GM06990 (cell line): ENCODE data around the gene GATAD2B.

ENCODE experiments used
- DNase-seq: peaks from one replicate; pipeline ENCODE4 v3.0.0-alpha.2; 2011; ENCODE audit not compliant: insufficient read length; ENCODE audit errors: extremely low read depth
- H3K27me3 ChIP-seq: replicated peaks from 2 replicates; pipeline ENCODE4 v1.6.0; 2011; ENCODE audit warnings: low read length; ENCODE audit not compliant: control insufficient read depth, insufficient read depth
- H3K36me3 ChIP-seq: 2 replicates; pipeline ENCODE4 v1.5.1; 2011; ENCODE audit warnings: low read length; ENCODE audit not compliant: control insufficient read depth, insufficient read depth
- H3K4me3 ChIP-seq: replicated peaks from 2 replicates; pipeline ENCODE4 v1.5.1; 2011; ENCODE audit warnings: low read depth, mild to moderate bottlenecking, control low read depth, low read length
- TF ChIP-seq, protein P1 (sequence below): IDR thresholded peaks from 2 replicates; pipeline ENCODE4 v1.5.1; 2011; ENCODE audit warnings: low read length, control low read depth, mild to moderate bottlenecking, inconsistent platforms; ENCODE audit not compliant: insufficient read depth, poor library complexity, severe bottlenecking

The GATAD2B gene

DNA sequence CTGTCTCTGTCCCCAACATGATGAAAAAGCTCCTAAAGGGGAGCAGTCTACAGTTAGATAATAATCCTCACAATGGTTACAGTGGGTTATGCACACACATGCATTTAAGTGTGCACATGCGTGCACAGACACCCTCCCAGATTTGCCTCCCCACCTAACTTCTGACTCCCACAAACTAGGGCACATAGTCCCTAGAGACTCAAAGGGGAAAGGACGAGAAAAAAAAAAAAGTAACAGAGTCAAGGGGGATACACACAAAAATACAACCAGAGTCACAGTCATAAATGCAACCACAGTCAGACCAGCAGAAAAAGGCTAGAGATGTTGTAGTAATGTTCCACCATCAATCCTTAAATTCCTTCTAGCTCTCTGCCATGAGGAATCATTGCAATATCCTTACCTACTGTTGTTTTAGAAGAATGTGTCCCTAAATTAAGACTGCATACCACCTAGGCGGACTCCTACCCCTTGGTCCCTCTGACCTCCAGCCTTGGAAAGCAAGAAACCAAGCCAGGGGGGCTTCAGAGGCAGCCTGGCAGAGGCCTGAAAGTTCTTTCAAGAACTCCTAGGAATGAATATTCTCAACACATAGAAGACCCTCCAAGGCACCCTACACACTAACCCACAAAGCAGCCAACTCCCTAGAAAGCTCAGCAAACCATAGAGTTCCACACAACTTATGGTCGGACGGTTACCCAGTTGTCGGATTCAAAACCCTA lies 34.4 kb upstream of the GATAD2B start:
- H3K36me3 ChIP-seq = peaks cover 27% of the 10 kb centered on the region

DNA sequence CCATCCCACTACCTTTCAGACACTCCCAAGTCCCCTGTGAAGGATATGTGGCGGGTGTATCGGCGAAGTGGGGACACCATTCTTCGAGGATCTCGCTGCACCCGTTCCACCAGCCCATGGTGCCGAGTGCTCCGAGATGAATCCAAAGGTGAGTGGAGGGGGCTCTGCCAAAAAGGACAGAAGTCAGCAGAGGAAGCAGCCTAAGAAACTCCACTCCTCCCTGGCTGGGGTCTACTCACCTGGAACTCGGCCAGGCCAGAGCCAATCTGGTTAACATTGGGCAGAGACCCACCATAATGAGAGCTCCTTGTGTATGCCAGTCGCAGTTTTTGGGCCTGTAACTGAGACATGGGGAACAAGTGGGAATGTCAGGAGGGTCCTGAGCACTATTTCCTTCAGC lies 32.1 kb upstream of the GATAD2B start:
- H3K4me3 ChIP-seq = no peak overlapping the region
- TF ChIP-seq, protein P1, sequence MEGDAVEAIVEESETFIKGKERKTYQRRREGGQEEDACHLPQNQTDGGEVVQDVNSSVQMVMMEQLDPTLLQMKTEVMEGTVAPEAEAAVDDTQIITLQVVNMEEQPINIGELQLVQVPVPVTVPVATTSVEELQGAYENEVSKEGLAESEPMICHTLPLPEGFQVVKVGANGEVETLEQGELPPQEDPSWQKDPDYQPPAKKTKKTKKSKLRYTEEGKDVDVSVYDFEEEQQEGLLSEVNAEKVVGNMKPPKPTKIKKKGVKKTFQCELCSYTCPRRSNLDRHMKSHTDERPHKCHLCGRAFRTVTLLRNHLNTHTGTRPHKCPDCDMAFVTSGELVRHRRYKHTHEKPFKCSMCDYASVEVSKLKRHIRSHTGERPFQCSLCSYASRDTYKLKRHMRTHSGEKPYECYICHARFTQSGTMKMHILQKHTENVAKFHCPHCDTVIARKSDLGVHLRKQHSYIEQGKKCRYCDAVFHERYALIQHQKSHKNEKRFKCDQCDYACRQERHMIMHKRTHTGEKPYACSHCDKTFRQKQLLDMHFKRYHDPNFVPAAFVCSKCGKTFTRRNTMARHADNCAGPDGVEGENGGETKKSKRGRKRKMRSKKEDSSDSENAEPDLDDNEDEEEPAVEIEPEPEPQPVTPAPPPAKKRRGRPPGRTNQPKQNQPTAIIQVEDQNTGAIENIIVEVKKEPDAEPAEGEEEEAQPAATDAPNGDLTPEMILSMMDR = no peak
- no peak for DNase-seq
- no peaks in the 10 kb centered on the region for H3K27me3 ChIP-seq
- H3K36me3 ChIP-seq = peaks cover 33% of the 10 kb centered on the region

More for the DNA sequence above, 34.4 kb upstream of the GATAD2B start:
- TF ChIP-seq, protein P1 = no peak
- peak overlapping the region; percentile 99 for H3K4me3 ChIP-seq
- DNase-seq = no peak
- H3K27me3 ChIP-seq = no peaks in the 10 kb centered on the region

GRCh38 chr1:153953859-153954365 lies 31.1 kb upstream of the GATAD2B start:
- no peak overlapping the region for H3K4me3 ChIP-seq
- TF ChIP-seq, protein P1 = no peak
- peaks cover 35% of the 10 kb centered on the region for H3K36me3 ChIP-seq
- DNase-seq = no peak
- H3K27me3 ChIP-seq = no peaks in the 10 kb centered on the region

DNA sequence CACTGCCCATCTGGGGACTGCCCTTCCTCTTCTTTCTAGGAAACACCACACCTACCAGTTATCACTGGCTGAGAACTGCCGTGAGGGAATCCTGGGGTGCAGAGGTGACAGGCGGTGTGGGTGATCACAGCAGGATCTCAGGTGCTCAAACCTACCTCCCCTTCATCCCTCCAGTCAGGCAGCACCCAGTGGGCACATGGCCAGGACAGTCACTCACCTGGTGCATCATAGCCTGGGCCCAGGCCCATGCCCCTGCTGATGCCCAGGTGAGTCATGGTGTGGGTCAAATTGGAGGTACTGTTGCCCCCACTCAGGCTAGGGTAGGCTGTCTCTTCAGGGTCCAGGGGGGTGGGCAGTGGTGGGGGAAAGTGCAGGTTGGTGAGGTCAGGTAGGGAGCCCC lies 29.0 kb upstream of the GATAD2B start:
- DNase-seq = no peak
- H3K4me3 ChIP-seq = no peak overlapping the region
- no peaks in the 10 kb centered on the region for H3K27me3 ChIP-seq
- TF ChIP-seq, protein P1 = no peak
- peaks cover 43% of the 10 kb centered on the region for H3K36me3 ChIP-seq

GRCh38 chr1:153951183-153951582 lies 28.4 kb upstream of the GATAD2B start:
- H3K36me3 ChIP-seq = peaks cover 43% of the 10 kb centered on the region
- no peaks in the 10 kb centered on the region for H3K27me3 ChIP-seq
- no peak overlapping the region for H3K4me3 ChIP-seq
- TF ChIP-seq, protein P1 = no peak
- no peak for DNase-seq
